GM21737 (cell line): ENCODE measurements around the gene SERINC5.
"Not testable (repeated sequence)": the region's sequence is repeated elsewhere in the genome, so short reads cannot be mapped to it uniquely, and the experiment has no call there.

Experiments
- ATAC-seq: cut with Tn5 transposase; IDR thresholded peaks from one replicate; pipeline ENCODE4 v1.9.1; 2021; ENCODE audit warnings: mild to moderate bottlenecking, moderate library complexity; ENCODE audit not compliant: unreplicated experiment

SERINC5 gene

GRCh38 chr5:80181618-80182211, 74.1 kb downstream of the SERINC5 start:
- ATAC-seq, result no peak

- ATAC-seq, result no peak
These were observed 78.6 kb downstream of the SERINC5 start for GRCh38 chr5:80177236-80177635.

DNA sequence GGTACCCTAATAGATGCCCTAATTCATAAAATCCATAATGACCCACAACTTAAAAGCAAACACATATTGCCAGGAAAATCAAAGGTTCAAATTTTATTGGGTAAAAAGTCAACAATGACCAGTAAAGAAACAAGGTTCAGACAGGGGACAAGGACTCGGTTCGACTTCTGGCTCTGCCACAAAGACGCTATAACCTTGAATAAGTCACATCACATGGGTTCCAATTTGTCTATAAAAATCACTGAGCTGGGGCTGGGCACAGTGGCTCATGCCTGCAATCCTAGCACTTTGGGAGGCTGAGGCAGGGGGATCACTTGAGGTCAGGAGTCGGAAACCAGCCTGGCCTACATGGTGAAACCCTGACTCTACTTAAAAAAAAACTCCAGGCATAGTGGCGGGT, 80.5 kb downstream of the SERINC5 start:
- ATAC-seq, result no peak

- ATAC-seq, result no peak
These were observed 81.1 kb downstream of the SERINC5 start for GRCh38 chr5:80174790-80175189.

GRCh38 chr5:80172067-80172695, 83.7 kb downstream of the SERINC5 start:
- no peak for ATAC-seq

DNA sequence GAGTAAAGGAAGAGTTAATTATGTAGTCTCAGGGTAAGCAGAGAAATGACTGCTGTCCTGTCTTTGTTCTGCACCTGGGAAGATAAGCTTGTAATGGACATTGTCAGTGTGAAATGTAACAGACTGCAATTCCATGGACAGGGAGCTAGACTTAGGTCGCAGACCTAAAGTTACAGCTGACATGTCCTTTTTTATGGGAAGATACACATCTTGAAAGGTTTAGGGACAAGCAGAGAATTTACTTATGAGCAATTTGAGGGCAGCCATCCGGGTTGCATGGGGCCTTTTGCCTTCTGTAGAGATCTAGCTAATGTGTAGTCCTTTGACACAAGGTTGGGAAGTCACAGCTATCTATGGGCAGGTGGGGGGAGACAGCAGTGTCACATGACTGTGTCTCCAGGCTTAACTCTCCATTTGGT, 85.7 kb downstream of the SERINC5 start:
- no peak for ATAC-seq

- no peak for ATAC-seq
These were observed 87.3 kb downstream of the SERINC5 start for GRCh38 chr5:80168388-80169028.

GRCh38 chr5:80165452-80165851, 90.4 kb downstream of the SERINC5 start:
- ATAC-seq, result no peak

DNA sequence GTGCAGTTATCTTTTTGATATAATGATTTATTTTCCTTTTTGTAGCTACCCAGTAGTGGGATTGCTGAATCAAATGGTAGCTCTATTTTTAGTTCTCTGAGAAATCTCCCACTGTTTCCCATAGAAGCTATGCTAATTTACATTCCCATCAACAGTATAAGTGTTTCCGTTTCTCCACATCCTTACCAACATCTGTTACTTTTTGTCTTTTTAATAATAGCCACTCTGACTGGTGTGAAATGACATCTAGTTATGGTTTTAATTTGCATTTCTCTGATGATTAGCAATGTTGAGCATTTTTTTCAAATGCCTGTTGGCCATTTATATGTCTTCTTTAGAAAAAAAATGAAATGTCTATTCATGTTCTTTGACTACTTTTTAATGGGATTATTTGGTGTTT, 94.7 kb downstream of the SERINC5 start:
- ATAC-seq, result no peak

GRCh38 chr5:80160242-80160641, 95.6 kb downstream of the SERINC5 start:
- no peak for ATAC-seq

DNA sequence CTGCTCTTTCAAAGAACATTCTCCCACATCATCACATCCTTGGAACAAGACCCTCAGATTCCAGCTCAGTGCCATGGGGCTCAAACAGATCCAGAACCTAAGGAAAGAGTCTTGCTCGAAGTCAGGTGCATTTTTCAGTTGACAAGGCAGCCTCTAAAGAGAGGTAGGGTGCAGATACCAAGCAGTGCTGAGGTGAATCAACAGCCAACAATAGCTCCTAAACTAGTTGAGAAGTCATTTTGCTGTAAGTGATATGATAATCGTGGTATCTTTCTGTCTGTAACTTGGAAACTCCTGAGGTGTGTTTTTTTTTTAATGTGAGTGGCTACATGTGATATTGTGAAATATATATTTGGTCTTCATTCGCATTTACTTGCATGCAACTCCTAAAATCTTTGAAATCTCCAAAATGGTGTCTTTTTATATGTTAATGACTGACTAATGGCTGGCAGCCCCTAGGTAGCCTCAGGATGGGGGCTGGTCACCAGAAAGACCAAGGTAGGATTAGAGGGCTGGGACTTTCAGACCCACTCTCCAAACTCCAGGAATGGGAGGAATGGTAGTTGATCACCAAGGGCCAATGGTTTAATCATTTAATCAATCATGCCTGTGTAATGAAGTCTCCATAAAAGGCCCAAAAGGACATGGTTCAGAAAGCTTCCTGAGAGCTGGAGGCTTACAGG, 96.6 kb downstream of the SERINC5 start:
- no peak for ATAC-seq

- no peak for ATAC-seq
These were observed 99.7 kb downstream of the SERINC5 start for GRCh38 chr5:80156156-80156555.

DNA sequence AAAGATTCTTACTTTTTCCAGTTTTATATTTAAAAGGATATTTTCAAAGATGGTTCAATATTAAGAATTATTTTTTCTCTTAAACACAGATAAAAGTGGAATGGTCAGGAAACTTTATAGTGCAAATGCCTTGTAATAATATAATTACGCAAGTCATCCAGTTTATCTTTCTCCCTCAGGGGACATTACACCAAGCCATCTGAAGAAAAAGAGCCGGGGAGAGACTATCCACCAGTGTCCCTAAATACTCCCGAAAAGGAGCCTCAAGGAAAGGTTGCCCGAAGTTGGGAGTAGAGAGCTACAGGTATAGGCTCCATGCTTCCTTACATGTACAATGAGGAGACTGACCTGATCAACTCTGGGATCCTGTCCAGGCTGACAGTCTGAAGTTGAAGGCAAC, 101.1 kb downstream of the SERINC5 start:
- ATAC-seq, result no peak

DNA sequence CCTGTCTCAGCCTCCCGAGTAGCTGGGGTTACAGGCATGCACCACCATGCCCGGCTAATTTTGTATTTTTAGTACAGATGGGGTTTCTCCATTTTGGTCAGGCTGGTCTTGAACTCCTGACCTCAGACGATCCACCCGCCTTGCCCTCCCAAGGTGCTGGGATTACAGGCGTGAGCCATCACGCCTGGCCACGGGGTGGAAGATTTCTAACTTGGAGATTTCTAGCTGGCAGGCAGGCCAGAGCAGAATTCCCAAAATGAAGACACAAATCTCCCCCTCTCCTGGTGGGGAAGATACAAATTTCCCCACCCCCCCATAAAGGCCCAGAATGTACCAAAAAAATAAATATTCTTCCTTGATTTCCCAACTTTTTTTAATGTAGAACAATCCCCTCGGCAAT, 101.6 kb downstream of the SERINC5 start:
- not testable (repeated sequence) for ATAC-seq

DNA sequence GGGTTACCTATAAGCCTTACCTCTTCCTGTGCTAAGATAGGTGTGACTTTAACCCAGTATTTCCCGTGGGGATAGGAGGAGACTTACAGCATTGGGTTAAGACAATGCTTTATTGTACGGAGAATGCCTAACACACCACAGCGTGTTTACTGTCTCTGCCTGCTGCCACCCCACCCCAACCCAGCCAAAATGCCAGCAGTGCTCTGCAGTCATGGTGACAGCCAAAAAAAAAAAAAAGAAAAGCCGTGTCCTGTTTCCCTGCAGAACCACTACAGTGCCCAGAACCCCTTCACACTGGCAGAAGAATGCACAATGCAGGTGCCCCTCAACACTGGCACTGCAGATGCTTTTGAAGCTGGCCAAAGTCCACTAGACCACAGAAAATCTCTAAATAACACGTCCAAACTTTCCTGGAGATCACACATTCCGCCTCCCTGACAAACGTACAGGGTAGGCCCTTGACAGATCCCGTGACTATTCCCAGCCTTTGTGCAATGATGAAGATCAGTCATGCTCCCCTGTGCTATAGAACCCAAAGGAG, 102.2 kb downstream of the SERINC5 start:
- no peak for ATAC-seq

DNA sequence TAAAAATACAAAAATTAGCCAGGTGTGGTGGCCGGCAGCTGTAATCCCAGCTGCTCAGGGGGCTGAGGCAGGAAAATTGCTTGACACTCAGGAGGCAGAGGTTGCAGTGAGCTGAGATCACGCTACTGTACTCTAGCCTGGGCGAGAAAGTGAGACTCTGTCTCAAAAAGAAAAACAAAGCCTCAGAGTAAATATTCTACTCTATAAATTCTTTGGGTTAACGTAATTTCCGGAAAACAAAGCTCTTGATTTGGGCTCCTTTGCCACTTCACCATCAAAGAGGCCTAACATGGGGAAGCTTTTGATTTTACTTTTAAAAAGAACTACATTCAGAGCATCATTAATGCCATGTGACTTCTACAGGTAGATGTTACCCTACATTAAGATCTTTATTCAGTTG, 103.1 kb downstream of the SERINC5 start:
- ATAC-seq, result no peak

- ATAC-seq, result no peak
These were observed 104.0 kb downstream of the SERINC5 start for GRCh38 chr5:80151890-80152289.

DNA sequence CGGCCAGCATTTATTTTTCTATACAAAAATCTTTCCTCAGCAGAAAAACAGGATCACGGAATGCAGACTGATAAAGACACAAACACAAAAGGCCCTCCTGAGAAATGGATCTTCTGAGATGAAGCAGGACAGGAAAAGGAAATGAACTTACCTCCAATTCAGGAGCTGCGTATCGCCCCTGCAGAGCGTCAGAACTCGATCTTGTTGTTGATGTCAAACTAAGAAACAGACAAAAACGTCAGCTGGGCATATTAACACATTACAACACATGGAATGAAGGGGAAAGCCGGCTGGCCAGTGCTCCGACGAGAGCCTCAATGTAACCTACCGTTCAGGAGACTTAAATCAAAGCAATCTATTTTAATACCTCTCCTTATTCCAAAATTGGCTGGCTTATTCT, 105.1 kb downstream of the SERINC5 start:
- no peak for ATAC-seq

- ATAC-seq, result no peak
These were observed 106.7 kb downstream of the SERINC5 start for GRCh38 chr5:80149161-80149609.

DNA sequence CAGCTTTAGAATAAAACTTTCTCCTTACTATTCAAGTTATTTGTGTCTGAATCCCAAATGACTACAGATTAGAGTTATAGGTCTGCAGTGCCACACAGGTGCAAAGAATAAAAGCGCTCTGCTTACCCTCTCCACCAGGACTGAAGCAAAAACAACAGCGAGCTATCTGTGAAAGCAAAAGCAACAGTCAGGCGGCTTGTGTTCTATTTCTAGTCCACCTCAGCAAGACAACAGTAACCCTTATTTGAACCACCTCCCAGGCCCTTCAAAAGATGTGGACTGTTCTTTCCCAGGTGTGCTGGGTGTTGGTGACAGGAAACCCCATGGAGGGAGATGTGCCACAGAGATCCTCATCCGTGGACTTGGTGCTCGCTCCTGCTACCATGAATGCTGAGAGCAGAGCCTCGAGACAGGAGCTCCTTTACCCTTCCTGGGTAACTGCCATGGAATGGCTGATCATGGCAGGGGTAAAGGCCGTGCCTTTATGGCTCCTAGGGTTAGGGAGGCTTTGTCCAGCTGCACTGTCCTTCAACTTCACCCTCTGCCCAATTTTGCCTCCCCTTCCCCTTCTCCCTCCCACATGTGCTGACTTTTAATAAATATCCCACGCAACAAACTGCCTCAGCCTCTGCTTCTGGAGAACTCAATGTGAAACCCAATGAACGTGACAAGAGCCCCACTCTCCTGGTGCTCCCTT, 108.6 kb downstream of the SERINC5 start:
- ATAC-seq, result no peak

- no peak for ATAC-seq
These were observed 109.8 kb downstream of the SERINC5 start for GRCh38 chr5:80146046-80146445.
